HG02870 (cell line): Measurements from ENCODE around the gene SMLR1.
A peak's percentile ranks its signal among the peaks of the same experiment; 100 is the strongest.

Experiments
- ATAC-seq: cut with Tn5 transposase; IDR thresholded peaks from one replicate; pipeline ENCODE4 v1.9.1; 2021; ENCODE audit warnings: mild to moderate bottlenecking, moderate library complexity; ENCODE audit not compliant: unreplicated experiment

Gene SMLR1

DNA sequence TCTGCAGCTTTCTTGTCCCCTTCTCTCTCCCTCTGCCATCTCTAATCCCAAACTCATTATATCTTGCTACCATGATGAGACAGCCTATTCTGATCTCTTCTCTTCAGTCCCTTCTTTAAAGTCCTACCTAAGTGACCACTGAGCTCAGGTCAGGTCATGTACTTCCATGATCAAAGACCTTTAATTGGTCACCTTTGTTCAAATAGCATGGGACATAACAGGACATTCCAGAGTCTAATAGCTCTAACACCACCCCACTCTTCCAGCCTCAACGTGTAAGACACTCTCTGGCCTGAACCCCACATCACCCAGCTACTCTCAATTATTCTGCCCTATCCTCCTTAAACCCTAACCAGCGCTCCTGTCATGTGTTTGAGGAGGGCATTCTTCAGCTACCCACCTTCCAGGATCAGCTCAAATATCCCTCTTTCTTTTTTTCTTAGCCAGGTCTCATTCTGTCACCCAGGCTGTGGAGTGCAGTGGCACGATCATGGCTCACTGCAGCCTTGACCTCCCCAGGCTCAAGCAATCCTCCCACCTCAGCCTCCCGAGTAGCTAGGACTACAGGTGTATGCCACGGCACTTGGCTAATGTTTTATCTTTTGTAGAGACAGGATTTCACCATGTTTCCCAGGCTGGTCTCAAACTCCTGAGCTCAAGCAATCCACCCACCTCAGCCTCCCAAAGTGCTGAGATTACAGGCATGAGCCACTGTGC is 2.1 kb upstream of the SMLR1 start:
- no peak for ATAC-seq

DNA sequence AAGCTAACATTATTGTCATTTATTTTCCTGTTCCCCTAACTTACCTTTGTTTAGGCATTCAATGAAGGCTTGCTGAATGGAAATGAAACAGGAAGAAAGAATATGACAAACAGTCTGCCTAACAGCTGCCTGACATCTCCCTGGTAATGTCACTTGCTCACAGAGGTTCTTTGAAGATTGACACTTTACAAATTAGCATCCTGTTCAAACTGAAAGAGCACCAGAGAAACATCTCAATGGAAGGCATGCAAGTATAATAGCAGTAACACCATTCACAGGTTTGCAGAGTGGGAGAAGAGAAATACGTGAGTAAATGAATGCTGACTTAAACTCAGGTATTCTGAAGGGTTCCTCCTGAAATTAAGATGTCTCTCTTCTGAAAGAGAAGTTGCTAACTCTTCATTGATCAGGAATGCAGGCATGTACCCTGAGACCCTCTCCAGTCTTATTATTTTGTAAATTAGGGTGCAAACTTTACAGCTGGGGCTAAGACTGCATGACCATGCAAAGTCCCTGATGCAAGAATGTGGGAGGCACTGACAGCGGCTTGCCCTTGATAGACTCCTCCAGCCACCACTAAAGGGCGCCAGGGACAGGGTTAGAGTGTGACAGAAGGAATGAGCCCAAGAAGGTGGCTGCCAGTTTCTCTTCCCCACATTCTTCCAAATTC is 1.3 kb upstream of the SMLR1 start:
- no peak for ATAC-seq

DNA sequence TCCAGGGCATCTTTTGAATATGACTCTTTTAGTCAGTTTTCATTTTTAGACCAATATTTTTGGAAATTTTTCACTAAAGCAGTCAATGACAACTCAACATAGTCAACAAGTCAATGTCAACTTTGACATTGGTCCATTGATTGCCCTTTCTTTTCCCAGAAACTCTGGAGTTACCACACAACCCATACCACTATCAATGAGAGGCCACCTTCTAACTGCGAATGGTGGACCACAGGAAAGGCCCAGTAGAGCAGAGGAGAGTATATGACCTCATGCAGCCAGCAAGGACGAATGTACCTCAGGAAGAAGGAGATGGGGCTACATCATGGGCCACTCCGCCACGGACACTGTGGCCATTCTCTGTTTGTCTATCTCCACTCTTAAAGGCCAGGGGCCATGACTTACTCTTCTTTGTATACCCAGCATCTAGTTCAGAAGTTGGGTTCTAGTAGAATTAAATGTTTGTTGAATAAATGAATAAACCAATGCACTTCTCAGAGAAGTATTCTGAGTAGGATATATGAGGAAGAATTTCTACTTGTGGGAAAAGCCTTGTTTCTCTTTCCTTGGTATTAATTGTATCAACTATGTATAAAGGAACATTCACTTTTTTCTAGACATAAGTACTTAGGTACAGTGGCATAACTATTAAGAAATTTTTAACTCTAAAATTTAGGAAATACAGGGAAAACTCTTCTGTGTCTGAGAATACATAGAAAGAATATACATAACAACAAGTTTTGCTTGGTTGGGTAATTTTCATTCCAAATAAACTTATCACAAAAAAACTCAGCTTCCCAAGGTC is 562 bp upstream of the SMLR1 start:
- no peak for ATAC-seq

DNA sequence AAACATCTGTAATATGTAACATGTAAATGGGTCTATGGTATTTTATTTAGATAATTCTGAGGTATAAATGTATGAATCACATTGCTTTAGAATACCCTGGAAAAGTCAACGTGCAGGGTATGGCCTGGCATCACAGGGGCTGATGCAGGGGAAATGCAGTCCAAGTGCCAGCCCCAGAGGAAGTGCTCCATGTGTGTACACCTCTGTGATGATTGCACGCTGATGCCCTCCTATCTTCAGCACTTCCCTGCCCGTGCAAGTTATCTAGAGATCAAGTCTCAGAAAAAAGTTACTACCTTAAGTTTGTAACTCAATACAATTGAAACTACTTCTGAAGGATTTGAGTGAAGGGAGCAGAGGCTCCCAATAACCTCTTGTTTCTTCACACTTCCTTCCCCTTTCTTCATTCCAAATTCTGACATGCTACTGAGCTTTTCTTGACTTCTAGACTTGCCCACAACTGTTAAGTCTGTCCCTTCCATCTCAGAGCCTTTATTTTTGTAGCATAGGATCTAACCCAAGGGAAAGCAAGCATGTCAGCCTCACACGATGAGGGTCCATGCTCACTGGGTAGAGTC is 2.2 kb downstream of the SMLR1 start:
- no peak for ATAC-seq

DNA sequence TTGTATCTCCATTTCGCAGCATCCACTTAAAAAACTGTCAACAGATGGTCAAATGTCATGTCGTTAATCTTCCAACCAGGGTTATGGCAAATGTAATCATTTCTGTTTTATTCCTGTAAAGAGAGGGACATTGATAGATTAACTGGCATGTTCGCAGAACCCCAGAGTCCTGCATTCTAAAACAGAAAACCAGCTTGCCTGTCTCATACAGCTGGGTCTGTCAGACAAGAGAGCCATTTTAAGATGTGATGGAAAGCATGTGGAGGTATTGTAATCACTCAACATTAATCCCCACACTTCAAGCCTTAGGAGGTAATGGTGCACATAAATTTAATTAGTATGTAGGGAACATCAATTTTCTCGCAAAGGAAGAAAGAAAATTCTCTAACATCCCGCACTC is 4.4 kb downstream of the SMLR1 start:
- no peak for ATAC-seq

DNA sequence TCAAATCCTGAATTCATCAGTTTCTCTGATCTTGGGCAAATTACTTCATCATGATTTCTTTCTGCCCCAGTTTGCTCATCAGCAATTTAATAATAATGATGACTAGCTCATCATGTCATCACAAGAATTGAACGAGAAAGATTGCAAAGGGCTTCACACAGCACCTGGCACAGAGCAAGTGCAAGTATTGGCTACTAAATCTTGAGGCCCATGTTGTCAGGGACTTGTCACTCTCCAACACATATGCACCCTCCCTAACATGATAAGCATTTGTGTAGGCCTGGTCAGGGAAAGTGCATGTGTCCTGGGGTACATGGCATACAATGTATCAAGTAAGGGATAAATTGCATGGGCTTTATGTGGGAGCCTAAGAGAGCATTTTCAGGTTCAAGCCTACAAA is 6.4 kb downstream of the SMLR1 start:
- no peak for ATAC-seq

DNA sequence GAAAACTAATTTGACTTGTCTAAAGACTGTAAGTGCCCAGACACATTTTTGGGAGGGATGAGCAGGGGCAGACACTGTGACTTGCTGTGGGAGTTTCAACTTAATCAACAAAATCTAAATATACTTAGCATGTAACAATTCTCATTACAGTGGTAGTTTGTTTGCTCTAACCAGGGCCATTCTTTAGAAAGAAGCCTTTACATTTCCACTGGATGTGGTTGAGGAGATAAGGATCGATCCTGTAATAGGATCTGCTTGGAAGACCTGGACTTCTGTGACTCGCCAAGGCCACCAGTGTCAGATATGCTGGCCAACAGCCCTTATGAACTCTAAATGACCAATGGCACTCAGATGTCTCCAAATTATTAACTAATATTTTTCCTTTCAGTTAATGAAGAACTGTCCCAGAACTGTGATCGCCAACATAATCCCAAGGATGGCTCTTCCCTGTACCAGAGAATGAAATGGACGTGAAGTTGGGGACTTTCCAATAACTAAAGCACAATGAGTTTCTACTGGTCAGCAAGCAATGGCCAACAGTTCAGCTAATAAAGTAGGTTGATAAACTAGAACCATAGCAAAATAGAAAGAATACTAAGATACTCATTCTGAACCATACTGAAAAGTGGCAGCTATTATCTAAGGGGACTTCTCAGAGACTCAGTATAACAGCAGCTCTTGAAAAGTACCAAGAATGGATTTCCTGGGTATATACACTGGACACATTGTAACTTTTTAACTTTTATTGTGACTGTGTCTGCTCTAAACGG is 7.5 kb downstream of the SMLR1 start:
- no peak for ATAC-seq

DNA sequence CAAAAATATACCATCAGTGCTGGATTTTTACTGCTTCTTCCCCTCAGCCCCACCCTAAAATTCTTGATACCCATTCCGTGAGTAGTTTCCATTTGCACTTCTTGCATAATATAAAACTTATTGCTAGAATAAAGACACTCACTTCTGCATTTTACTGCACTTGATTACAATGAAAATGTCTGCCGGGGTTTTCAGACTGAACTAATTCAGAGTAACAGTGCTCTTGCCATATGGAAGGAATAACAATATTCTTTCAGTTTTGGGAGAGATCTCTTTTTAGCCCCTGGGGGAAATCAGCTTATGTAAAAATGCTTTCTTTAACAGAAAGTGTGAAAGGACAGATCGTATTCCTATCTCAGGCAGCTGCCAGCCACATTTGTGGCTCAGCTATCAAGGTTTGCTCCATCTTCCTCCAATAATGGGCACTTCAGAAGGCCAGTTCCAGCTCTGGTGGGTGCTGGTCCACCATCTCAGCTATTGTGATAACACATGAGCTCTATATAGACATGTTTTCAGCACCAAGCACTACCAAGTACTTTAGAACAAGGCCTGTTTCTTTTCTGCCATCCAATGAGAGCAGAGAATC is 8.9 kb downstream of the SMLR1 start:
- ATAC-seq, result no peak

DNA sequence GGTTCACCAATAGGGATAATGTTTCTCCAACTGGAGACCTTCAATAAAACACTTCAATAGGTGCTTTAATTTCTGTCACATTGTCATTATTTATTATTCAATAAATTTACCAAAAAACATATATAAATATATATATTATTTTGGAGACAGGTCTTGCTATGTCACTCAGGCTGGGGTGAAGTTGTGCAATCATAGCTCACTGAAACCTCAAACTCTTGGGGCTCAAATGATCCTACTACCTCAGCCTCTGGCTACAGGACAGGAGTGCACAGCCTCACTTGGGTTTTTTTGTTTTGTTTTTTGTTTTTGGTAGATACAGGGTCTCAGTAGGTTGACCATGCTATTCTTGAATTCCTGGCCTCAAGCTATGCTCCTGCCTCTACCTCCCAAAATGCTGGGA is 9.9 kb downstream of the SMLR1 start:
- ATAC-seq, result no peak

DNA sequence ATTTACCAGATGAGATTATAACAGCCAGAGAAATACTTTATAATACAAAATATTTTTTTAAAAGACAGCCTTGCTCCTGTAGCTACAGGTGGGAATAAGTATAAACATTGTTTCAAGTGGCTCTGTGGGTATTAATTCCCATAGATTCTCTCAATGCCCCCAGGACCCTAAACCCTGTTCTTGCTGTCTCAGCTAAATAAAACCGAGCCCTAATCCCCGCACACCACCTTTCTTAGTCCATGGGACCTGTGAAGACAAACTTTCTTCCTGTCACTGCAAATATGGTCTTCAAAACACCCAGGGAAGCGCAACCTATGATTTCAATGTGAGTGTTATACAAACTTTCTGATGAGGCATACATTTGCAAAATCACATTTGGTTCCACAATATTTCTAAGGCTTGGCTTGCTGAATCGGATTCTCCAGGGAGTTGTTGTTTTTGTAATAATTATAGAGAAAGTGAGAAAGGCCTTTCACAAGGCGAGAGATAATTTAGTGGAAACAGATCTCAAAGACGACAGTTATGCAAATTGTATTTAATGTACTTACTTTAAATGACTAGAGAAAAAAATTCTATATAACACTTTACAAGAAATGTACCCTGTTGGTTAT is 11.1 kb downstream of the SMLR1 start:
- ATAC-seq, result no peak

DNA sequence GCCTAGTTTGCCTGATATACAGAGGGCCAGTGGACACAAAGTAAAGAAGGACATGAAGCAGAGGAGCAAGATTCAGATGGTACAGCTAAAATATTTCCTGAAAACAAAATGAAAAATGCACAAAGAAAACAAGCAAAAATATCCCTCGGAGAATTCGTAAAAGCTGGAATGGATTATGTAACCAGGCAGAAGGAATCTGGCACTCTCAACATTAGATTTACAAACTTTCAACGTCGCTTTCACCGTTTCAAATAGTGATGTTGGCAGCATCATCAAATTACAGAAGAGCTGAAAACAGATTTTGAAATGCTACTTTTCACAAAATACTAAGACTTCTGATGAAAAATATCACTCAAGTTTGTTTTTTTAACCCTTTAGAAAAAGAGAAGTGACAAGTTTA is 11.7 kb downstream of the SMLR1 start:
- ATAC-seq, result no peak

DNA sequence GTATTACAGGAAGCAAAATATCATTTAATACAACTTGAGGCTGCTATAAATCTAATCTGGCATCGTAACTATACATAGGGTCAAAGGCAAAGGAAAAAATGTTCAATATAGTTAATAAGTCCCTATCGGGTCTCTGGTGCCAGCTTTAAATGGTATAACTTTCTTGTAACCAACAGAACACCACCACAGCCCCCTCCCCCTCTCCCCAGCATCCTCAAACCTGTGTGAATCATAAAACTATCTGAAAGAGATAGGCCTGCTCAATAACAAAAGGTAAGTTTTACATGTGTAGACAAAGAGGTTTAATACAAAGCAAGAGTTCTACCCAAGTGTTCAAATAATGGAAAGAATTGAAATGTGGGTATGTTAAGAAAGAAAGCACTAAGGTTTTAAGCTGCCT is 12.2 kb downstream of the SMLR1 start:
- ATAC-seq, result no peak

DNA sequence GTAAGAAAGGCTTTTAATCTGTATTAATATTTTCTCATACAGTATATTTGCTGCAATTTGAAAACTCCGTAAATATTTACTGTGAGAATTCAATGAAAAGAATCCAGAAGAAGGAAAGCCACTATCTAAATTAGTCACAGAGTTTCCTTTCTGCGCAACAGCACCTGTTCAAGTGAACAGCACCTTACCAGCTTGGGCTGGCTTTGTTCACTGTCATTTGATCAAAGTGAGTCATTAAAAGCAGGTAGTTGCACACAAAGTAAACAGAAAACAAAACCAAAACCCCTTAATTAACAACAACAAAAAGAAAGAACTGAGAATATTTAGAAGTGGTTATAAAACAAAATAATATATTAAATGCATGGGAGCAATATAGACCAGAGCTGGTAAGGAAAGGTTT is 12.8 kb downstream of the SMLR1 start:
- ATAC-seq, result no peak

DNA sequence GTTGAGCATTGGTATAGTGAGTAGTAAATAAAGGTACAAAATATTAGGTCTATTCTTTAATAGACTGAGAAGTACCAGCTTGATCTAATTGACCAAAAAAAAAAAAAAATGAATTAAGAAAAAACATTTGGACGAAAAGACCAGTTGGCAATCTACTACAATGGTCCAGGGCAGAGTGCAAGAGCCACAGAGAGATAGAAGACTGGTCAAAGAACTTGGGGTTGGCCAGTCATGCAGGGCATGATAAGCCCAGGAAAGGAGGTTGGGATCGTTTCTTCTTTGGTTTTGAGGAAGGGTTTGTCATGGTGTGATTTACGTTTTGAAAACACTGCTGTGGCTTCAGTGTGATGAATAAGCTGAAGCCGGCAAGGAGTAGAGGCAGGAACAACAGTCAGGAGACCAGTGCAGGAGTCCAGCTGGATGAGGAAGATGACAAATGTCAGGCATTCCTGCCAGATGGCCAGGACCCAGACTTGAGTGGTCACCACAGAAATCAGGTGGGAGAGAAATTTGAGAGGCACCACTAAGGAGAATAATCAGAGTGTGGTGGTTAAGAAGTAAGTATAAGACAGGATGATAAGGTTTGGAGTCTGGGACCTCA is 14.0 kb downstream of the SMLR1 start:
- ATAC-seq, result no peak

DNA sequence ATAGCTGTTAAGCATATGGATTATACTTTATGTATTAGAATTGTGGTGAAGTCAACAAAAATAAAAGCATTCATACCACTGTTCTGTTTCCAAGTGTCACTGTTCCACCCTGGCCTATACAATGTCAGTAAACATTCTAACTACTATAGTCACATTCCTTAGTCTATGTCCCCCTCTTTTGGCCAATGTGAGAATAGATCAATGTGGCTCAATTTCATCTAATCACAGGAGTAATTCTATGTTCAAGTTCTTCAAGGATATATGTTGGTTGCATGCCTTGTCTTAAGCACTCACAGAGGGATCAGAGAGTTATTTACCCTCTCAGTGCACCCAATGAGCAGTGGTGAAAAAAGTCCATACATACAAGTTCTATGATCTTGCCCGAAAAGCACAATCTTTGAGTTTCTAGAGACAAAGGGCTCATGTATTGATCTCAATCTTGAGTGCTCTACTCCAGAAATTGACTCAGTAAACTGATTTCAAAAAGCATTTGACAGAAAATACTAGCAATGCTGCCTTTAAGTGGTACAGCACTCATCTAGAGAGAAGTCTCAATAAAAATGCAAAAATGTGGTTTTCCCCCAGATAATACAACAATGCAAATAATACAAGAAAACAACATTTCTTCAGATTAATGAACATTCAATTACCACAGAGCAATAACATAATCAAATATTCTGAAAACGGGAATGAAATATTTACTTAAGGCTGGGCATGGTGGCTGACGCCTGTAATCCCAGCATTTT is 16.5 kb downstream of the SMLR1 start:
- peak; percentile 67 for ATAC-seq

DNA sequence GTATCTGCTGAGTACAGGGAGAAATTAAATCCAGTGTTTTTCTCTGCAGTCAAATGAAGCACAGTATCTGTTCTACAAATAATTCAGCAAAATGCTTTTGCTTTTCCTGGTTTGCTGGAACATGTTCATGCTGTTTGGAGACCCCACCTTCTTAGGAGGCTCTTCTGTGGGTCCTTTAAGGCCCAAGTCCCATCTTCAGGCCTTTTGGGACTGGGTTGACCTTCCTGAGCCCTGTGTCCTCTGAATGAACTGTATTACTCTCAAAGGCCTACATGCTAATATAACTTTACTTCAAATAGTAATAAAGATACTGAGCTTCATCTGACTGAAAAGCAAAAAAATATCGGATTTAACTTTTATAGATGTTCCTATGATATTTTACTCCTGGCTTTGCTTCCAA is 19.3 kb downstream of the SMLR1 start:
- ATAC-seq, result no peak

DNA sequence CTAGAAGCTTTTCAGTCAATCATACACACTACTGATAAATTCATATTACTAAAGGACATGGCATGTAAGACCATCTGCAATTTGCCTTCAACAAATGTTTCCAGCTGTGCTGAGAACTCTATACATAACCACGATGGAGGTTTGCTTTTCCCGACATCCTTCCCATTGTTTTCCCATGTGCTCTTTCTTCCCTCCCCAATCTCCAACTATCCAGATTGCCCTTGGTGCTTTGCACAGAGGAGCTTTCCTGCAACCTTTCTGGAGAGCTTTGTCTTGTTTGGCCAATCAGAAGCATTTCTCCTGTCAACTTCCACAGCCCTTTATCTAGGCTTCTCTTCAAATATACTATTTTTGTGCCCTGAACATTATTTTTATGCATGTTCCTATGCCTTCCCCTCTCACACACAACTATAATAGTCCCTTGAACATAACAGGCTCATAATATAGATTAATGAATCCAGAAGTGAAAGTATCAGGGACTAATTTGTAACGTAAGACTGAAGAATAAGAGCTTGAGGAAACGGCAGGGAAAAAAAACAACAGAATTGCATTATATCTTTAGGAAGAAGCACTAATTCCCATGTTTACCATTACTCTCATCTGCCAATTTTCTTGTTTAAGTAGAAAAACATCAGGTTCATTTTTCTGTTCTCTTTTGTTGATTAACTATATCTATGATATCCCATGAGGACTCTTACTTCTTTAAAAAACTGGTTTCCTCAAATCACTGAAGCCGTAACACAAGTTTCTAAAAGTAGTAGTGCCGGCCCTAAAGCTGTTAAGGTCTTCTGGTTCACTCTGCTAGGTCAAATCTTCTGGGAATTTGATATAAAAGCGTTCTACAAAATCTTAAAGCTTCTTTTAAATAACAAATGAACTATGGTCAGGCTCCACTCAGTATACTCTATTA is 20.1 kb downstream of the SMLR1 start:
- no peak for ATAC-seq

DNA sequence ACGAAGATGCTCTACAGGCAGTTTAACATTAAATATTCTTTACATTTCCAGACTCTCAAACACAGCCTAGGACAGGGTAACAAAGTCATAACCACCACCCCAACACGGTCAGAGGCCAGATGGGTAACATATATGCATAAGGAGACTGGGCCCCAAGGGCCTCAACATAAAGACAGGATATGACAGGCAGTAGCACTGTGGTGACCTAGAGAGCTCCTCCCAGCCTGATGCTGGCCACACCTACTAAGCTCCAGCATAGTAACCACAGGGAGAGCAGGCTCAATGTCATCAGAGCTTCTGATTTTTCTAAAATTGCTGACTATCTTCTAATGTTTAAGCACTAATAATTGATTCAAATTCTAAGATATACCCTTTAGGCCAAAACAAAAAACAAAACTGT is 21.7 kb downstream of the SMLR1 start:
- ATAC-seq, result peak; percentile 71
